Lung (tissue), 12 donors: ENCODE results near the gene FANCB. TPM values are rescaled to one million over a fixed set of nuclear protein-coding genes. Genes with fewer than 3 reads are reported as not detected.

Source experiments
- ATAC-seq: fragments of 200-7000 bp; cut with Tn5 transposase; one replicate; pipeline ENCODE4 v1.9.1; 2020; ENCODE audit warnings: moderate number of reproducible peaks; ENCODE audit not compliant: insufficient read depth, low FRiP score
- DNase-seq, 3 donors: peaks; one replicate each; pipeline ENCODE4 v3.0.0-alpha.2; 2013 to 2017
- H3K27ac ChIP-seq, 2 donors: one replicate each; pipeline ENCODE4 v1.5.1; 2013; ENCODE audit warnings: mild to moderate bottlenecking in 2 of 2, moderate library complexity in 2 of 2, control low read depth in 1 of 2, inconsistent platforms in 1 of 2, low read depth in 1 of 2, low read length in 1 of 2
- H3K27me3 ChIP-seq, 3 donors: one replicate each; pipeline ENCODE4 v1.5.1; 2013; ENCODE audit warnings: low read length in 2 of 3; ENCODE audit not compliant: control insufficient read depth in 3 of 3, insufficient read depth in 3 of 3
- H3K36me3 ChIP-seq, 4 donors: one replicate each; pipeline ENCODE4 v1.5.1; 2013; ENCODE audit warnings: low read length in 4 of 4, mild to moderate bottlenecking in 1 of 4, moderate library complexity in 1 of 4; ENCODE audit not compliant: control insufficient read depth in 4 of 4, insufficient read depth in 4 of 4
- H3K4me1 ChIP-seq, 5 donors: one replicate each; pipeline ENCODE4 v1.5.1; 2013; ENCODE audit warnings: low read length in 5 of 5, mild to moderate bottlenecking in 2 of 5, moderate library complexity in 1 of 5; ENCODE audit not compliant: control insufficient read depth in 5 of 5, insufficient read depth in 5 of 5
- H3K4me3 ChIP-seq: one replicate; pipeline ENCODE4 v1.5.1; 2013; ENCODE audit warnings: mild to moderate bottlenecking, control low read depth, moderate library complexity
- H3K9ac ChIP-seq, 2 donors: one replicate each; pipeline ENCODE4 v1.5.1; 2013; ENCODE audit warnings: low read length in 2 of 2, control low read depth in 1 of 2; ENCODE audit not compliant: insufficient read depth in 1 of 2
- H3K9me3 ChIP-seq, 4 donors: one replicate each; pipeline ENCODE4 v1.5.1; 2013; ENCODE audit warnings: low read length in 3 of 4, mild to moderate bottlenecking in 1 of 4, moderate library complexity in 1 of 4; ENCODE audit not compliant: control insufficient read depth in 4 of 4, insufficient read depth in 3 of 4
- CTCF ChIP-seq: IDR thresholded peaks from 2 replicates; pipeline ENCODE4 v1.5.1; 2012; ENCODE audit warnings: mild to moderate bottlenecking; ENCODE audit errors: control extremely low read depth, extremely low read depth
- WGBS, 2 donors: extraction: QIAGEN DNeasy Blood & Tissue Kit; methylation state at CpG; one replicate each; pipeline ENCODE4 v1.1.7; 2013; 5-methylcytosine and 5-hydroxymethylcytosine counted together
- polyA plus RNA-seq, 2 donors: library from polyadenylated mRNA; stranded (reverse); fragments of 200-250 nt; gene quantifications; one replicate each; pipeline ENCODE4 v1.2.1, GENCODE V29; 2013
- total RNA-seq, 2 donors: library from RNA; depleted of rRNA in 1 of 2; stranded (reverse); fragments of >200 nt in 1 of 2; gene quantifications; one replicate each; pipeline ENCODE4 v1.2.1, GENCODE V29; 2014 to 2021
- donor health status: control.
- donor health status: control.
- donor health status: Bipolar disorder and iron deficiency.
- donor health status: healthy.
- donor health status: DM: yes; HTN: yes; CAD: no.

FANCB gene
- total and polyA plus RNA-seq, 4 donors, result 0.25 to 8.0 (median 0.76) TPM

- Histone ChIP-seq H3K9ac (no peak overlapping the region), H3K27me3 (peaks cover 2 to 17% (median 5%) of the 10 kb centered on the region in 3 donors), H3K9me3 (peaks cover 0 to 2% (median 0%) of the 10 kb centered on the region in 4 donors), H3K4me3 (no peak overlapping the region), H3K27ac (no peak overlapping the region), H3K4me1 (no peaks in the 10 kb centered on the region), H3K36me3 (no peaks in the 10 kb centered on the region)
- WGBS, 2 donors, result 73 to 81% methylated on average over 2 of the region's 2 CpGs
- DNase-seq, result no peak
- no peak for ATAC-seq
- TF ChIP-seq CTCF, result no peak
These were observed 71.7 kb downstream of the FANCB start for GRCh38 chrX:14801136-14801535.

GRCh38 chrX:14798805-14799397 lies 74.0 kb downstream of the FANCB start:
- DNase-seq (no peak), ATAC-seq (no peak)
- H3K4me1 ChIP-seq, result no peaks in the 10 kb centered on the region
- WGBS, 2 donors, result 59 to 94% methylated on average over 3 of the region's 3 CpGs
- H3K9ac ChIP-seq, result no peak overlapping the region
- no peaks in the 10 kb centered on the region for H3K9me3 ChIP-seq
- no peak for TF ChIP-seq CTCF
- H3K36me3 ChIP-seq, result no peaks in the 10 kb centered on the region
- no peak overlapping the region for H3K27ac ChIP-seq
- H3K4me3 ChIP-seq, result no peak overlapping the region
- H3K27me3 ChIP-seq, result peaks cover 2 to 14% (median 7%) of the 10 kb centered on the region in 3 donors

Other genes with a start within 250 kb of the FANCB start
- 10 to 100 TPM; 19.4 to 48.9 TPM for gene MOSPD2, start 352 bp upstream of the FANCB start, total RNA-seq
- 10 to 100 TPM in 1 of 2 donors, 1 to 10 TPM in 1; 5.5 to 11.5 TPM for gene MOSPD2, start 352 bp upstream of the FANCB start, polyA plus RNA-seq